ENCODE results near the gene RAX2. TPM values are rescaled to one million over a fixed set of nuclear protein-coding genes. Genes with fewer than 3 reads are reported as not detected.

Gene RAX2
- total and polyA plus RNA-seq, 7 experiments from 2014 or later, result not detected

- no peak overlapping the region for H3K4me3 Mint-ChIP-seq
- Histone ChIP-seq H3K27ac (ENCODE audit: low read depth, low read length) (no peak overlapping the region), H3K4me1 (ENCODE audit: control insufficient read depth in 2 of 2, insufficient read depth in 2 of 2, low read length in 2 of 2) (no peaks in the 10 kb centered on the region), H3K36me3 (ENCODE audit: control insufficient read depth in 2 of 3, insufficient read depth in 3 of 3, low read length in 3 of 3) (no peaks in the 10 kb centered on the region), H3K4me3 (ENCODE audit: low read length) (no peak overlapping the region), H3K9me3 (ENCODE audit: control insufficient read depth in 2 of 3, low read length in 3 of 3) (no peaks in the 10 kb centered on the region), H3K27me3 (ENCODE audit: control insufficient read depth in 2 of 2, insufficient read depth in 2 of 2, low read length in 2 of 2) (no peaks in the 10 kb centered on the region)
- ChIA-PET CTCF (no interaction called here), POLR2A (interaction anchor here (0.6 kb wide), 2 partner anchors 11 to 592 kb away, joined by 3 to 4 read pairs; no protein-coding TSS in a partner anchor)
- ATAC-seq, result no peak
- peaks cover 0 to 4% (median 0%) of the 10 kb centered on the region in 11 donors for H3K9me3 Mint-ChIP-seq
- no peak for DNase-seq
- H3K27ac Mint-ChIP-seq, result no peak overlapping the region
- intact Hi-C loops (cut with micrococcal nuclease), result no loop called here
- peaks cover 0 to 8% (median 0%) of the 10 kb centered on the region in 7 donors for H3K4me1 Mint-ChIP-seq
- H3K27me3 Mint-ChIP-seq, result no peaks in the 10 kb centered on the region
- H3K36me3 Mint-ChIP-seq, result peaks cover 0 to 1% (median 0%) of the 10 kb centered on the region in 5 donors
These were observed 3.3 kb upstream of the RAX2 start for GRCh38 chr19:3775374-3775711.

DNA sequence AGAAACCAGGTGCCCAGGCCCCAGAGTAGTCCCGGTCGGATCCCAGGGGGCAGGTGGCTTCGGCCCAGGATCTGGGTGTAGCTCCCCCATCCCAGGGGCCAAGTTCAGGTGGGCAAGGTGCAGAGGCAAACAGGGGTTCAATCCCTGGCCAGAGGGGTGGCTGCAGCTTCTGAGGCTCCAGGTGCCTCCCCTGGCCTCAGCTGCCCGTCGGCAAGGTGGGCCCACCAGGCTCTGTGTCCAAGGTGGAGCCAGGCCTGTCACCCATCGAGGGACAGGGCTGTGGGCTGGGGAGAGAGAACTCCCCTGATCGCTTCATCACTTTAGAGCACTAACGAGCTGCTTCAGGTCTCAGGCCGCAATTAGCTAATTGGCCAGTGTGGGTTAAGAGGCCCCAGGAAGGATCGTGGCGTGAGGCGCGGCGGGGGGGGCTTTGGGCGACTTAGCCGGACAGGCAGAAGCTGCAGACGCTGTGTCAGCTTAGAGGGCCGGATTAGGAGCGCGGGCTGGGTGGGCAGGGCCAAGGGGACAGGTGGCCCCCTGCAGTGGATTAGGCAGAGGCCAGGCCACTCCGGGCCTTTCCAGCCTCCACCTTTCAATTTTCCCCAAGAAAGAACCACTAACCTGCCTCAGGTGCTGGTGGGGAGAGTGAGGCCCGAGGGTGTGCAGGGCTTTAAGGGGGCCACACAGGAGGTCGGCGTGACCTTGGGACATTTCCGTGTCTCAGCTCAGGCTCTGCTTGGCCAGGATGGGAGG is 2.8 kb upstream of the RAX2 start:
- no peaks in the 10 kb centered on the region for H3K27me3 ChIP-seq (ENCODE audit: control insufficient read depth in 2 of 2, insufficient read depth in 2 of 2, low read length in 2 of 2)
- peaks cover 0 to 4% (median 0%) of the 10 kb centered on the region in 3 experiments for H3K36me3 ChIP-seq (ENCODE audit: control insufficient read depth in 2 of 3, insufficient read depth in 3 of 3, low read length in 3 of 3)
- H3K27ac ChIP-seq (ENCODE audit: low read depth, low read length), result no peak overlapping the region
- Mint-ChIP-seq H3K36me3 (peaks cover 0 to 1% (median 0%) of the 10 kb centered on the region in 5 donors), H3K27me3 (no peaks in the 10 kb centered on the region), H3K4me3 (no peak overlapping the region), H3K9me3 (peaks cover 0 to 4% (median 0%) of the 10 kb centered on the region in 11 donors), H3K4me1 (peaks cover 0 to 8% (median 0%) of the 10 kb centered on the region in 7 donors), H3K27ac (no peak overlapping the region)
- POLR2A ChIA-PET, result interaction anchor here (0.6 kb wide), 2 partner anchors 11 to 592 kb away, joined by 3 to 4 read pairs; no protein-coding TSS in a partner anchor
- no peak overlapping the region for H3K4me3 ChIP-seq (ENCODE audit: low read length)
- CTCF ChIA-PET, result no interaction called here
- H3K9me3 ChIP-seq (ENCODE audit: control insufficient read depth in 2 of 3, low read length in 3 of 3), result no peaks in the 10 kb centered on the region
- no peak for ATAC-seq
- no peaks in the 10 kb centered on the region for H3K4me1 ChIP-seq (ENCODE audit: control insufficient read depth in 2 of 2, insufficient read depth in 2 of 2, low read length in 2 of 2)
- DNase-seq, result no peak
- intact Hi-C loops (cut with micrococcal nuclease), result no loop called here

- Histone ChIP-seq H3K36me3 (ENCODE audit: control insufficient read depth in 2 of 3, insufficient read depth in 3 of 3, low read length in 3 of 3) (peaks cover 0 to 13% (median 0%) of the 10 kb centered on the region in 3 experiments), H3K4me1 (ENCODE audit: control insufficient read depth in 2 of 2, insufficient read depth in 2 of 2, low read length in 2 of 2) (no peaks in the 10 kb centered on the region), H3K4me3 (ENCODE audit: low read length) (no peak overlapping the region), H3K9me3 (ENCODE audit: control insufficient read depth in 2 of 3, low read length in 3 of 3) (no peaks in the 10 kb centered on the region), H3K27me3 (ENCODE audit: control insufficient read depth in 2 of 2, insufficient read depth in 2 of 2, low read length in 2 of 2) (no peaks in the 10 kb centered on the region), H3K27ac (ENCODE audit: low read depth, low read length) (no peak overlapping the region)
- peak overlapping the region in 2 of 9 donors; percentile 27 to 34 for H3K27ac Mint-ChIP-seq
- ATAC-seq, result no peak
- no peaks in the 10 kb centered on the region for H3K27me3 Mint-ChIP-seq
- peaks cover 0 to 8% (median 0%) of the 10 kb centered on the region in 7 donors for H3K4me1 Mint-ChIP-seq
- intact Hi-C loops (cut with micrococcal nuclease), result no loop called here
- no peak for DNase-seq
- POLR2A ChIA-PET, result no interaction called here
- H3K9me3 Mint-ChIP-seq, result peaks cover 0 to 4% (median 0%) of the 10 kb centered on the region in 11 donors
- H3K36me3 Mint-ChIP-seq, result peaks cover 0 to 2% (median 1%) of the 10 kb centered on the region in 5 donors
- H3K4me3 Mint-ChIP-seq, result no peak overlapping the region
- CTCF ChIA-PET, result no interaction called here
These were observed 1.9 kb upstream of the RAX2 start for GRCh38 chr19:3773814-3774515.

DNA sequence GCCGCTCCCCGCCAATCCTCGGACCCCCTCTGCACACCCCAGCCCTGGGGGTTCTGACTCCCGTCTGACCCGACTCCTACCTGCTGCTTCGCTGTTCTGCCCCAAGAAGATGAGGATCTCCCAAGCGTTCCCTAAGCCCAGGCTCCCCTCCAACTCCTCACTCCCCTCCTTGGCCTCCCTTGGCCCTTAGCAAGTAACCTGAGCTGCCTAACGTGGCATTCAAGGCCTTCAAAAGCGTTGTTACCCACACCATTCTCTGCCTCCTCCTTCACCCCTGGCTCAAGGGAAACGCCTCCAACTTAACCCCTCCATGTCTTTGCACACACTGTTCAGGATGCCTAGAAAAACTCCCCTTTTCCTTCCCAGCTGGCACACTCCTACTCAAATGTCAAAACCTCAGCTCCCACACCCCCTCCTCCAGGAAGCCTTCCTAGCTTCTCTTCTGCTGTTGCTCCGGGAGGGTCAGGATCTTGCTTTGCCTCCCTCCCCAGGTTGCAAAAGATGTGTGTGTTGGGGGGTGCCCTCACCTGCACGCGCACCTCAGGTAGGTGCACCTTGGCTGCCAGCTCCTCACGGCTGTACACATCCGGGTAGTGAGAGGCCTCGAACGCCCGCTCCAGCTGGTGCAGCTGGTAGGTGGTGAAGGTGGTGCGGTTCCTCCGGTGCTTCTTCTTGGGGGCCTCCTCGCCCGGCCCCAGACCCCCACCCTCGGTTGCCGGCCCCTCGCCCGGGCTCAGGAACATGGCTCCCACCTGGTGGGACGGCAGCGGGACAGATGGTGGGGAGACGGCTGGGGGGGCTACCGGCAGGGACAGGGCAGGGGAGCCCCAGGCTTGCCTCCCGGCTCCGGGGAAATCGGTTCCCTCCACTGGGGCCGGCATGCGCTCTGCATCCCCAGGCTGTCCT is 775 bp downstream of the RAX2 start:
- Mint-ChIP-seq H3K4me3 (no peak overlapping the region), H3K36me3 (peaks cover 0 to 11% (median 4%) of the 10 kb centered on the region in 5 donors), H3K4me1 (peaks cover 3 to 14% (median 6%) of the 10 kb centered on the region in 7 donors), H3K27ac (peak overlapping the region in 1 of 9 donors; percentile 17), H3K27me3 (no peaks in the 10 kb centered on the region), H3K9me3 (peaks cover 0 to 4% (median 0%) of the 10 kb centered on the region in 11 donors)
- no peaks in the 10 kb centered on the region for H3K27me3 ChIP-seq (ENCODE audit: control insufficient read depth in 2 of 2, insufficient read depth in 2 of 2, low read length in 2 of 2)
- H3K27ac ChIP-seq (ENCODE audit: low read depth, low read length), result no peak overlapping the region
- H3K4me1 ChIP-seq (ENCODE audit: control insufficient read depth in 2 of 2, insufficient read depth in 2 of 2, low read length in 2 of 2), result peaks cover 0 to 6% of the 10 kb centered on the region in 2 donors
- no peak overlapping the region for H3K4me3 ChIP-seq (ENCODE audit: low read length)
- intact Hi-C loops (cut with micrococcal nuclease), result no loop called here
- peaks cover 0 to 40% (median 6%) of the 10 kb centered on the region in 3 experiments for H3K36me3 ChIP-seq (ENCODE audit: control insufficient read depth in 2 of 3, insufficient read depth in 3 of 3, low read length in 3 of 3)
- DNase-seq, result no peak
- ChIA-PET CTCF (no interaction called here), POLR2A (interaction anchor here (0.6 to 1.6 kb wide), 2 partner anchors 9 to 495 kb away, joined by 3 to 5 read pairs; partner anchors contain the start of gene MRPL54)
- H3K9me3 ChIP-seq (ENCODE audit: control insufficient read depth in 2 of 3, low read length in 3 of 3), result no peaks in the 10 kb centered on the region
- no peak for ATAC-seq

DNA sequence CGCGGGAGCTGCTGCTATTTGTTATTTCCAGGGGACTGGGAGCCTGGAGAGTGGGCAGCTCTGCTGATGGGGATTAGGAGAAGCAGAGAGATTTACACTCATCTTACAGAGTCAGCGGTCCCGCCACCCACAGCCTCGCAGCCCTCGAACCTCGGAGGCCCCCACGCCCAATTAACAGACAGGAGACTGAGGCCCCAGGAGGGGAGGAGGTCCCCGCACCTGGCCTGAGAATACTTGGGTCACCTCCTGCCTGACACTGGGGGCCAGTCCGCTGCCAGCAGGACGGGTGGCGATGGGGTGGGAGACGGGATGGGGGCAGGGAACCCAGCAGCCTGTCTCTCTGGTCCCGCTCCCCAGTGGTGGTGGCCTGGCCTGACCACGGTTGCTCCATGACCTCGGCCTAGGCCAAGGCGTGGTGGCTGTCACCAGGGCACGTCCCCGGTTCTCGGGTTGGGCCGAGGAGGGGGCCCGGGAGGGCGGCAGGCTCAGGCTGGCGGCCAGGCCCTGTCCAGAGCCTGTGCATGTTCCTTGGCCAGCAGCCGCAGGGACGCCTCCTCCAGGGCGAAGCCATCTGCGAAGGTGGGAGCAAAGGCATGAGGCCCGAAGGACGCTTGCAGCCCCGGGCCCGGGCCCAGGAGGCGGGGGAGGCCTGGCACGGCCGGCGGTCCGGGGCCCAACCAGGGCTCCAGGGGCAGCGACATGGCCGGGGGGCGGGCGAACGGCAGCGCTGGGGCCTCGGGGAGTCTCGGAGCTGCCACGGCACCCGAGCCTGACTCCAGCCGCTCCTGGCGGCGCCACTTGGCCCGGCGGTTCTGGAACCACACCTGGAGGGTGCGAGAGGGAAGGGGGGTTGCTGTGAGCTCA is 1.7 kb downstream of the RAX2 start:
- no peak overlapping the region for H3K27ac Mint-ChIP-seq
- Histone ChIP-seq H3K4me1 (ENCODE audit: control insufficient read depth in 2 of 2, insufficient read depth in 2 of 2, low read length in 2 of 2) (peaks cover 0 to 7% of the 10 kb centered on the region in 2 donors), H3K4me3 (ENCODE audit: low read length) (no peak overlapping the region), H3K27ac (ENCODE audit: low read depth, low read length) (no peak overlapping the region), H3K27me3 (ENCODE audit: control insufficient read depth in 2 of 2, insufficient read depth in 2 of 2, low read length in 2 of 2) (no peaks in the 10 kb centered on the region), H3K36me3 (ENCODE audit: control insufficient read depth in 2 of 3, insufficient read depth in 3 of 3, low read length in 3 of 3) (peaks cover 0 to 42% (median 7%) of the 10 kb centered on the region in 3 experiments), H3K9me3 (ENCODE audit: control insufficient read depth in 2 of 3, low read length in 3 of 3) (no peaks in the 10 kb centered on the region)
- H3K4me1 Mint-ChIP-seq, result peaks cover 5 to 15% (median 7%) of the 10 kb centered on the region in 7 donors
- DNase-seq, result no peak
- peaks cover 0 to 4% (median 0%) of the 10 kb centered on the region in 11 donors for H3K9me3 Mint-ChIP-seq
- no peak overlapping the region for H3K4me3 Mint-ChIP-seq
- CTCF ChIA-PET, result interaction anchor here (1.0 kb wide), 1 partner anchor 14 kb away, joined by 3 read pairs; no protein-coding TSS in a partner anchor
- POLR2A ChIA-PET, result interaction anchor here (1.6 kb wide), 1 partner anchor 8 kb away, joined by 5 read pairs; the partner anchor contains the start of gene MRPL54
- intact Hi-C loops (cut with micrococcal nuclease), result no loop called here
- peaks cover 0 to 11% (median 4%) of the 10 kb centered on the region in 5 donors for H3K36me3 Mint-ChIP-seq
- no peak for ATAC-seq
- H3K27me3 Mint-ChIP-seq, result no peaks in the 10 kb centered on the region

All from naive thymus-derived CD4-positive, alpha-beta T cell (primary cell).